HepG2 (cell line): ENCODE measurements around the gene PDLIM7. TPM values are rescaled to one million over a fixed set of nuclear protein-coding genes. Genes with fewer than 3 reads are reported as not detected.

Source experiments
- ATF3 ChIP-seq: sonication (generic); formaldehyde crosslinking; IDR thresholded peaks from 2 replicates; pipeline ENCODE4 v1.4.0; 2020; ENCODE audit warnings: missing genetic modification reagents
- BCL3 ChIP-seq: sonication (generic); formaldehyde crosslinking; IDR thresholded peaks from 2 replicates; pipeline ENCODE4 v1.5.1; 2020; ENCODE audit warnings: mild to moderate bottlenecking, missing genetic modification reagents, moderate library complexity
- DBP ChIP-seq: sonication (generic); formaldehyde crosslinking; IDR thresholded peaks from 2 replicates; pipeline ENCODE4 v1.4.0; 2020; ENCODE audit warnings: missing genetic modification reagents; ENCODE audit errors: not compliant biosample characterization
- JARID2 ChIP-seq: sonication (generic); formaldehyde crosslinking; IDR thresholded peaks from 2 replicates; pipeline ENCODE4 v1.8.1; 2023; ENCODE audit warnings: missing genetic modification reagents, inconsistent platforms; ENCODE audit not compliant: insufficient replicate concordance
- RFX3 ChIP-seq: IDR thresholded peaks from 2 replicates; pipeline ENCODE4 v1.6.1; 2016; ENCODE audit warnings: missing biosample characterization, missing genetic modification reagents
- SP2 ChIP-seq: sonication (generic); formaldehyde crosslinking; IDR thresholded peaks from 2 replicates; pipeline ENCODE4 v1.5.1; 2020; ENCODE audit warnings: mild to moderate bottlenecking, missing genetic modification reagents
- ZBTB40 ChIP-seq, 2 experiments: fragments of 450-650 bp in 1 of 2; sonication (generic) in 1 of 2; formaldehyde crosslinking in 1 of 2; IDR thresholded peaks; 2 replicates each; pipeline versions ENCODE4 v1.6.1 to v1.8.0; 2016 to 2022; ENCODE audit warnings: antibody characterized with exemption in 1 of 2, mild to moderate bottlenecking in 1 of 2, missing genetic modification reagents in 1 of 2
- polyA plus RNA-seq, 8 experiments: library from polyadenylated mRNA; depleted of rRNA in 3 of 8; stranded (reverse) in 7 of 8; unstranded in 1 of 8; fragments of >200 nt; fragmentation: Illumina TruSeq in 4 of 8; extraction: Trizol in 4 of 8; gene quantifications; 2 replicates each; pipeline versions ENCODE4 v1.2.1 to v1.2.3, GENCODE V29; 2011 to 2016; ENCODE audit warnings: low read depth in 4 of 8, missing spikeins in 1 of 8, mixed read lengths in 1 of 8; ENCODE audit not compliant: insufficient read depth in 1 of 8
- total RNA-seq, 5 experiments: library from RNA; depleted of rRNA; stranded (reverse); fragments of >200 nt; fragmentation: Illumina TruSeq; extraction: Trizol; gene quantifications; 2 replicates each; pipeline ENCODE4 v1.2.3, GENCODE V29; 2016; ENCODE audit warnings: low read depth in 1 of 5

The PDLIM7 gene
- total and polyA plus RNA-seq, 2 of the 13 experiments (the other 11 are each of a cell fraction or from before 2014, with no cell fraction given): 21.1 to 31.3 TPM

GRCh38 chr5:177498013-177498787 is 796 bp upstream of the PDLIM7 start (continued):
- no peak for TF ChIP-seq ZBTB40 (IDR thresholded peaks at IDR 0.05)
- no peak for TF ChIP-seq ZBTB40 (CRISPR knock-in tag; IDR thresholded peaks at IDR 0.05)
- TF ChIP-seq SP2: no peak
- no peak for TF ChIP-seq DBP (CRISPR knock-in tag)
- TF ChIP-seq JARID2: peak; percentile 10
- TF ChIP-seq ATF3 (CRISPR knock-in tag): no peak
- no peak for TF ChIP-seq BCL3 (CRISPR knock-in tag)
- no peak for TF ChIP-seq RFX3
